ENCODE results near the gene OR2B6.

OR2B6 gene

DNA sequence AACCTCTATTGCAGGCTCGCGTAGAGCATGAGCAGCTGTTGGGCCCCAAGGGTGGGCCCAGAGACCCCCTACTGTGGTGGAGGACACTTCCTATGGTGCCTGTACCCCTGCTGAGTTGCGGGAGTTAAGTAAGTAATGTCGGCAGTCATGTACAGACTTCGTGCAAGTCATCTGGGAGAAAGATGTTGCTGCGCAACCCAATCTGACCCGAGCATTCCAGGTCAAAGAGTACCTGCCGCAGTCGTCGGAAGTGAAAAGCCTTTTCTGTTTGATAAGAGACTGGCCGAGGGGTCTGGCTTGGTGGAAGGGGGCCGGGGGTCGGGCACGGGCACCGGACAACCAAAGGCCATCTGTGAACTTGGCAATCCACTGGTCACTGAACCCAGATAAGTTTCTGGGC lies 44.3 kb downstream of the OR2B6 start:
- no peak for DNase-seq

DNA sequence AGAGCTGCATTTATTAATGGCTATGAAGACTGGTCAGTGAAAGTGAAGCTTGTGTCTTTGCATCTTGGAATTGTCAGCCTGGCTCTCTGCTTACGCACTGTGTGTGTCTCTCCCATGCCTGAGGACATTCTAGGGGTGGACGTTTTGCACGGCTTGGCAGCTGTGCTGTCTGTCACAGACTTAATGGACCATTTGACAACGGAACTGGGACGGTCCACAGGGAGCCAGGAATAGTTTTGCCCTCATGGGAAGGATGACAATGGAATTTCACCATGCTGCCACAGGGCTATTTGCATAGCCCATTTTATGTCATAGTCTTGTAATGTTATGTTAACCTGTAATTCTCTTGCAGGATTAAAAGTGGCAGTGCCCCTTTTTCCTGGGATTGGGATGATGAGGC lies 44.7 kb downstream of the OR2B6 start:
- no peak for DNase-seq

DNA sequence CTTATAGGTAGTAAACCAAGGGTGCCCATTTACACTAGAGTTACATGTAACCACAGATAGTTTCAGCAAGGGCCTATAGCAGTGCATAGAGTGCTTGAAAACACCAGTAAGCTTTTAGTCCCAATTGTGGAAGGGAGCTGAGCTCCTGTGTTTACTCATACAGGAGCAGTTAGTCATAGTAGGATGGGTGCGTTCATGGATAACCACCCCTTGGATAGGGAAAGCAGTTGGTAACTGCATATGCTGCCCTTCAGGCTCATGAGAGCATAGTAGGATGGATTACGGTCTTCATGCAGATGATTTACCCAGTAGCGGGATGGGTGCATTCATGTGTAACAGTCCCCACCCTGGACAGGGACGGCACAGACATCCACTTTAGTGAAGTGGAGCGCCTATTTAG lies 45.1 kb downstream of the OR2B6 start:
- no peak for DNase-seq

DNA sequence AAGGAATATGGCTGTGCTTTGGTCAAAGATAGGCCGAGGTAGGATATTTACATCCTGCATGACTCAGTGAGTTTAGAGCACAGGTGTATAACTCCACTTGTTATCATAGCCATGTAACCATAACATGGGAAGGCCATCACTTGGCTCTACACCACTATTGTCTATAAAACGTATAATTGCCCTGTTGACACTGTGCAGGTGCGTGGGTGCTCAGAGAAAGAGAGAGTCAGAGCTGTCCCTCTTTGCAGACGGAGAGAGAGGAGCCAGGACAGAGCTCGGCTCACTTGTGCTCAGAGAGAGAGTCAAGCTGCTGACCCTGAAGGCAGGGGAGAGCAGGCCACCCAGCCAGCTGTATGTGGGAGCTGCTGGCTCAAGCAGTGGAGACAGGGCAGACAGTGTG lies 46.0 kb downstream of the OR2B6 start:
- DNase-seq = no peak

DNA sequence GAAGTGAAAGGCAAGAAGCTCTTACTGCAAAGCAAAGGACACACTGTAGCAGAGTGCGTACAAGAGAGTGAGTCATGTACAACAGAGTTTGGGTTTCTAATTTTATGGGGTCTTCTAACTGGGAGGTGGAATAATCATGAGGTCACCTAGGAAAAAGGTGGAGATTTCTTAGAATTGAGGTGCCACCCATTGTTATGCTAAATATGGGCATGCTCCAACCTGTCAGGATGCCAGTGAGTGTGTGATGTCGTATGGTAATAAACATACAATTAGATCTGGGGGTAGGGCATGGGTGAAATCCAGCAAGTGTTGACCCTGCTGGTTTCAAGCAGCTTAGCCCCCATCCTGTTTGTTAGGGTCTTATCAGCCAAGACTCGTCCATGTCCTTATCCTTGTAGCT lies 46.6 kb downstream of the OR2B6 start:
- no peak for DNase-seq

DNA sequence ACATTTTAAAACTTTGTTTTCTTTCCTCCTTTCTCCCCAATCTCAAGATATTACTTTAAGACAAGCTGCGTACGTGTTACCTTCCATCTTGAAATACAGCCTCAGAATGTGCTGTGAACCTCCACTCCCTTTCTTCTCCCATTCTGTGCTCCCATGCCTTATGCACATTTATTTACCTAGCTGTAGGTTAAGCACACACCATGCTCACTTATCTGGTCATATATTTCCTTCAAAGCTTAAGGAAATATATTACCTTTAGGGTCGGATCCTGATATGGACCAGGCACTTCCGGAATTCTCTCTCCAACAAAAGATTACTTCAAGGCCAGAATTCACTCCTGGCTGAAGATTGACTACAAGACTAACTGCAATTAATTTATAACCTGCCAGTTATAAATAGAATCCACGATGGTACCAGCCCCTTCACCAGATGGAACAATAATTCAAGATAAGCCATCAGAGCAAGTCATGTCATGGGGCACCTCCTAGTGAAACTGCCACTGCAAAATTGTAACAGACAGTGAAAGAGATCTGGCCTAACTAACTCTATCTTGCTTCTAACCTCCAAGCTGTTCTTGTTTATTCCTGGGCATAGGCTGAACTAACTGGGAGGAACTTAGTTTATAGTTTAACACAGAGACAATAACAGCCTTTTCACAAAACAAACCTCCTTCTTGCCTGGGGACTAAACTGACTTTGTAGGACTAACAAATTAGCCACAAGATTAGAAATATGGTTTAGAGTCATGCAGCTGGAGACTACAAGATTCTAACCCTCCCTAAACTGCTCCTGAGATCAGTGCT lies 47.5 kb downstream of the OR2B6 start:
- DNase-seq = no peak

DNA sequence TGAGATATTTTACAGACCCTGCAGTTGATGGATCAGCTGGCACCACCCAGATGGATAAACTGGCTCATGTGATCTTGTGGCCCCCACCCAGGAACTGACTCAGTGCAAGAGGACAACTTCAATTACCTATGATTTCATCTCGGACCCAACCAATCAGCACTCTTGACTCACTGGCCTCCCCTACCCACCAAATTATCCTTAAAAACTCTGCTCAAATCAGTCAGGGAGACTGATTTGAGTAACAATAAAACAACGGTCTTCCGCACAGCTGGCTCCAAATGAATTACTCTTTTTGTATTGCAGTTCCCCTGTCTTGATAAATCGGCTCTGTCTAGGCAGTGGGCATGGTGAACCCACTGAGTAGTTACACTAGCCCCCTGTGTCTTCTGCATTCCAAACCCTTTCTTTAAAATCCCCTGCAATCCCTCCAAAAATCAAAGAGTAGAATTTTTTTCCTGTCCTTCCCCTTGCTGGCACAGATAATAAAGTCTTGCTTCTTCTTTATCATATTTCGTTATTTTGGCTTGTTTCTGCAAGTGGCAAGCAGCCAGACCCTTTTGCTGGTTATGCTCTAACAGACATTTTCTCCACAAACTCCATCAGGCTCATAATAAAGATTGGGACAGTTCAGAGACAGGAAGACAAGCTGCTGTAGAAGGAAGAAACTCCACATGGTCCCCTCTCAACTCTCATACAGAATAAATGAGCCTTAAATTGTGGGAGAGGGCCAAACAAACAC lies 48.3 kb downstream of the OR2B6 start:
- DNase-seq = no peak

DNA sequence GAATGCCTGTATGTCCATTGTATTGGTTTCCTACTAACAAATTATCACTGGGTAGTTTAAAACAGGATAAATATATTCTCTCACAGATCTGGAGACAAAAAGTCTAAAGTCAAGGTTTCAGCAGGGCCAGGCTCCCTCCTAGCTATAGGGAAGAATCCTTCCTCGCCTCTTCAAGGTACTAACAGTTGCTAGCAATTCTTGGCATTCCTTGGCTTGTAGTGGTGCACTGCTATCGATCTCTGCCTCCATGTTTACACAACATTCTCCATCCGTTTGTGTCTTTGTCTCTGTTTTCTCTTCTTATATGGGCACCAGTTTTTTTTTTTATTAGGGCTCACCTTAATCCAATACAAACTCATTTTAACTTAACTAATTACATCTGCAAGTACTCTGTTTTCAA lies 48.9 kb downstream of the OR2B6 start:
- no peak for DNase-seq
